ELR (cell line): Measurements from ENCODE around the gene SPATA6.
"Not testable (repeated sequence)": the region's sequence is repeated elsewhere in the genome, so short reads cannot be mapped to it uniquely, and the experiment has no call there.

ENCODE experiments used
- DNase-seq: peaks from one replicate; pipeline ENCODE4 v3.0.0-alpha.2; 2015; ENCODE audit warnings: low read depth

Gene SPATA6

DNA sequence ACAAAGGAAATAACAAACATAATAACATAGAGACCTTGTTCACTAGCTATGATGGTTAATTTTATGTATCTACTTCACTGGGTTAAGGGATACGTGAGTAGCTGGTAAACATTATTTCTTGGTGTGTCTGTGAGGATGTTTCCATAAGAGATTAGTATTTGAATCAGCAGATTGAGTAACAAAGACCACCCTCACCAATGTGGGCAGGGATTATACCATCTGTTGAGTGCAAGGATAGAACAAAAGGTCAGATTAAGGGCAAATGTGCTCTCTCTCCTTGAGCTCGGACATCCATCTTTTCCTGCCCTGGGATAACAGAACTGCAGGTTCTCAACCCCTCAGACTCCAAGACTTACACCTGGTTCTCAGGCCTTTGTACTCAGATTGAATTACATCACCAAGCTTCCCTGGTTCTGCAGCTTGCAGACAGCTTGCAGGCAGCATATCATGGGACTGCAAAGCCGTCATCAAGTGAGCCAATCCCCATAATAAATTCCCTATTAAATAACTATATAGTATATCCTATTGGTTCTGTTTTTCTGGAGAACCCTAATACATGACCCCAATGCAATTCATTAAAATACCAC lies 9.2 kb downstream of the SPATA6 start:
- DNase-seq = no peak

DNA sequence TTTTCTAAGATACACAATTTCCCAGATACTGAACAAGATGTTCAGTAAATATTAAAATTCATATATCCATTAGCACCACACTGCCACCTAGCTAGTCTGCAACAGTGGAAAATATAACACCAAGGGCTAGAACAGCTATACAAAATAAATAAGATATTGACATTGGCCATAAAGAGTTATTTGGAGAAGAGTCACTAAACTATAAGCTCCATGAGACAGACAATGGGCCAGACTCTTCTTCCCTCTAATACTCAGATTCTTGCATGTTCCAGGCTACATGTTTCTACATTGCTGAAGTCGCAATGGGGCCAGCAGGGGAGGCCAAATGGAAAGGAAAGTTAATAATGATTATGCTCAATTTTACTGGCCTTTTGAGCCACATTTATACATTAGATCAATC lies 21.5 kb downstream of the SPATA6 start:
- no peak for DNase-seq

DNA sequence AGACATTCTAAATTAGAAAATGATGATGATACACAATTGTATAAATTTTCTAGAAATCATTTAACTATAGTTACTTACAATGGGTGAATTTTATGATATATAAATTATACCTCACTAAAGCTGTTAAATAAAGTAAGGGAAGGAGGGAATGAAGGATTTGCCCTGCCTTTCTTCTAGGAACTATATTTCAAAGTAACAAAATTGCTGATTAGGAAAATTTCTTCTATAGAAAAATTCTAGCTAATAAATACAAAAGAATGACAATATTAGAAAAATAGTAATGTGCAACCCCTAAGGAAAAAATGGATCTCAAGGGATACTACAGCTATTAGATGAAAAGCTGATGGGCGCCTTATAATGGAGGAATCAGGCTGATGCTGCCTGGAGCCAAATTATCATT lies 23.1 kb downstream of the SPATA6 start:
- no peak for DNase-seq

DNA sequence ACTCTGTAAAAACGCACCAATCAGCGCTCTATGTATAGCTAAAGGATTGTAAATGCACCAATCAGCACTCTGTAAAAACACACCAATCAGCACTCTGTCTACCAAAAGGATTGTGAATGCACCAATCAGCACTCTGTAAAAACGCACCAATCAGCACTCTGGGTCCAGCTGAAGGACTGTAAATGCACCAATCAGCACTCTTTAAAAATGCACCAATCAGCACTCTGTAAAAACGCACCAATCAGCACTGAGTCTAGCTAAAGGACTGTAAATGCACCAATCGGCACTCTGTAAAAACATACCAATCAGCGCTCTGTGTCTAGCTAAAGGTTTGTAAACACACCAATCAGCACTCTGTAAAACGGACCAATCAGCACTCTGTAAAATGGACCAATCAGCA lies 27.8 kb downstream of the SPATA6 start:
- DNase-seq = not testable (repeated sequence)

DNA sequence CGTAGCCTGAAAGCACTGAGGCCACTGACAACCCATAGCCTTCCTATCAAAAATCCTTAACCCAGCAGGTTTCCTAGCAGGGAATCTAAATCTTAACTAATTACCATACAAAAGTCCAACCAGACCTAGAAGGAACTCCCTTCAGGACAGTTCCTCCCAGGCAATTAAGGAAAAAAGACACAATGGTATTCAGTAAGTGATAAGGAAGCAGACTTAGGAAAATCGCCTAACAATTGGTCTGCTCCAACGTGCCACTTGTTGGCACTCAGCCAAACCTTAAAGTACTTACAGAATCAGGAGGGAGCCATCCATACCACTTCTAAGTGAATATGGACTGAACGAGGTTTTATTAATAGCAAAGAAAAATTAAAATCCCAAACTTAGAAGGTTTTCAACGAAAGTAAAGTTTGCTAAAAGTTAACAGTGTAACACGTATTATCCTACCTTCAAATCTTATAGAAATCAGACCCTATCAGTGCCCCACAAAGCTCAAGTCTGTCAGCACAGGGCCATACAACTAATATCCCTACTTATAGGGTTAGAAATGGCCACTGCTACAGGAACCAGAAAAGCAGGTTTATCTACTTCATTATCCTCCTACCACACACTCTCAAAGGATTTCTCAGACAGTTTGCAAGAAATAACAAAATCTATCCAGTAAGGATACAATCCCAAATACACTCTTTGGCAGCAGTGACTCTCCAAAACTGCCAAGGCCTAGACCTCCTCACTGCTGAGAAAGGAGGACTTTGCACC lies 29.0 kb downstream of the SPATA6 start:
- DNase-seq = no peak

DNA sequence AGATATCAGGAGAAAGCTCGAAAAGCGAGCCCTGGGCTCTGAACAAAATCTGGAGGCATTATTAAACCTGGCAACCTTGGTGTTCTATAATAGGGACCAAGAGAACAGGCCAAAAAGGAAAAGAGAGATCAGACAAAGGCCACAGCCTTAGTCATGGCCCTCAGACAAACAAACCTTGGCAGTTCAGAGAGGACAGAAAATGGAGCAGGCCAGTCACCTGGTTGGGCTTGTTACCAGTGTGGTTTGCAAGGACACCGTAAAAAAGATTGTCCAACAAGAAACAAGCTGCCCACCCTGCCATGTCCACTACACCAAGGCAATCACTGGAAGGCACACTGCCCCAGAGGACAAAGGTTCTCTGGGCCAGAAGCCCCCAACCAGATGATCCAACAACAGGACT lies 31.2 kb downstream of the SPATA6 start:
- DNase-seq = not testable (repeated sequence)

DNA sequence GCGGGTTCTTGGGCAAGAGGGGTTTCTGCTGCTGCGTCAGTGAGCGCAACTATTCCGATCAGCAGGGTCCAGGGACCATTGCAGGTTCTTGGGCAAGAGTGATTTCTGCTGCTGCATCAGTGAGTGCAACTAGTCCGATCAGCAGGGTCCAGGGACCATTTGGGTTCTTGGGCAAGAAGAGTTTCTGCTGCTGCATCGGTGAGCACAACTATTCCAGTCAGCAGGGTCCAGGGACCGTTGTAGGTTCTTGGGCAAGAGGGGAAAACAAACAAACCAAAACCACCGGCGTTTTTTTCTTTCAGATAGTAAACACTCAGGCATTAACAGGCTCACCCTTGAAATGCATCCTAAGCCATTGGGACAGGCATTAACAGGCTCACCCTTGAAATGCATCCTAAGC lies 32.6 kb downstream of the SPATA6 start:
- DNase-seq = no peak

DNA sequence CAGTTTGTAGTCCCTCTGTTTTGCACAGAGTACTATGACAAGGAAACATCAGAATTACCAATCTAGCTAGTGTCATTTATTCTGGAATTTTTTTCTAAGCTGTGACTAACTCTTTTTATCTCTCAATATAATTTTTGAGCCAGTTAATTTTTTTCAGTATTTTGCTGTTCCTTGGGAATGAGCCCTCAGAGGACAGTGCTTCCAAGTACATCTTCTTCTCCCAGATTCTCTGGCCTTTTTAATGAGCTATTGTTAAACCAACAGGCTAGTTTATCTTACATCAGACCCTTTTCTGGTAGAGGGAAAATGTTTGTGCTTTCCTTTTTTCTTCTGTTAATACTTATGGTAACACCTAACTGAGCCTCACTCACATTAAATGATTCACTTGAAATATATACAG lies 34.6 kb downstream of the SPATA6 start:
- DNase-seq = not testable (repeated sequence)

DNA sequence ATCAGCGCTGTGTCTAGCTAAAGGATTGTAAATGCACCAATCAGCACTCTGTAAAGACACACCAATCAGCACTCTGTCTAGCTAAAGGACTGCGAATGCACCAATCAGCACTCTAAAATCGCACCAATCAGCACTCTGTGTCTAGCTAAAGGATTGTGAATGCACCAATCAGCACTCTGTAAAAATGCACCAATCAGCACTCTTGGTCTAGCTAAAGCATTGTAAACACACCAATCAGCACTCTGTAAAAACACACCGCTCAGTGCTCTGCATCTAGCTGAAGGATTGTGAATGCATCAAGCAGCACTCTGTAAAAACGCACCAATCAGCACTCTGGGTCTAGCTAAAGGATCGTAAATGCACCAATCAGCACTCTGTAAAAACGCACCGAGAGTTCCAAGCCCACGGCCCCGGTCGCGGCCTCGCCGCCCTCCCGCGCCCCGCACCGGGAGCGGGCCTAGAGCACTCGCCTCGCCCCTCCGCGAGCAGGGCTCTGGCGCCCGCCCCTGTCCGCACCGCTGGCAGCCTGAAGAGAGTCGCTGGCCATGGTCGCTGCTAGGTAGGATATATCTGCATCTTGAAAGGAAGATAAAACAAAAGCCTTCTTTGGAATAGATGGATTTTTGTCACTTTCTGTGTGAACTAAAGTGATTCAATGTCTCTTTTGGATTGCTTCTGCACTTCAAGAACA lies 36.5 kb downstream of the SPATA6 start:
- DNase-seq = not testable (repeated sequence)

DNA sequence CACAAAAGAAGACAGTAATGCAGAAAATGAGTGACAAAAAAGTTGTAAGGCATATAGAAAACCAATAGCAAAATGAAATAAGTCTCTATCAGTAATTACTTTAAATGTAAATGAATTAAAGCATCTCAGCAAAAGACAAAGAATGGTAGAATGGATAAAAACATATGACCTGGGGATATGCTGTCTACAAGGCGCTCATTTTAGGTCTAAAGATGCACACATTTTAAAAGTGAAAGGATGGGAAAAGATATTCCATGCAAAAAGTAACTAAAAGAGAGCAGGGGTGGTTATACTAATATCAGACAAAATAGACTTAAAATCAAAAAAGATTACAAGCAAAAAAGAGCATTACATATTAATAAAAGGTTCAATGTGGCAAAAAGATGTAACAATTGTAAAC lies 41.2 kb downstream of the SPATA6 start:
- DNase-seq = no peak

DNA sequence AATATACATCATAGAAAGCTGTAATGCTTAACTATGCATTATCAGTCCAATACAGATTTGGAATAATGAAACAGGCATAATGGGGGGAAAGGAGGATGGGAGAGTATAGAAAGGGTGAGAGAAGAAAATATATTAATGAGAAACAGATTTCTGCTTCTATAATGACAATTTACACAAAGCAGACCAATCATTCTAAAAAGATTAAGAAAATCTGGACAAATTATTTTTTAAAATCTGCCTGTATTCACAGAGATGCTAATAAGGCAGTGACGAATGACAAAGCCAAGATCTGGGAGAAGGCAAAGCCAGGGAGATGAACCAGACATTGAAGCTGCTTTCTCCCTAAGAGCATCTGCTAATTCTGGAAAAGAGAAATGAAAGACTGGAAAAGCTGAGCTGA lies 50.0 kb downstream of the SPATA6 start:
- DNase-seq = no peak

DNA sequence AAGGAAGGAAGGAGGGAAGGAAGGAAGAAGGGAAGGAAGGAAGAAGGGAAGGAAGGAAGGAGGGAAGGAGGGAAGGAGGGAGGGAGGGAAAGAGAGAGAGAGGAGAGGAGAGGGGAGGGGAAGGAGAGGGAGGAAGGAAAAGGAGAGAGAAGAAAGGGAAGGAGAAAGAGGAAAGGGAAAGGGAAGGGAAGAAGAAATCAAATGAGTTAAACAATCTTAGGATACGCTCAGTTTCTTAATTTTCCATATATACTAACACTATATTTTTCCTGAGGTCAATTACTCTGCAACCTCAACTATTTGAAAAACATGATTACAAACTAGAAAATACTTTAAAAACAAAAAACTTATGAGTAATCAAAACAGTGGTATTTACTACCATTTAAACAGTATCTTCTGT lies 53.3 kb downstream of the SPATA6 start:
- no peak for DNase-seq

DNA sequence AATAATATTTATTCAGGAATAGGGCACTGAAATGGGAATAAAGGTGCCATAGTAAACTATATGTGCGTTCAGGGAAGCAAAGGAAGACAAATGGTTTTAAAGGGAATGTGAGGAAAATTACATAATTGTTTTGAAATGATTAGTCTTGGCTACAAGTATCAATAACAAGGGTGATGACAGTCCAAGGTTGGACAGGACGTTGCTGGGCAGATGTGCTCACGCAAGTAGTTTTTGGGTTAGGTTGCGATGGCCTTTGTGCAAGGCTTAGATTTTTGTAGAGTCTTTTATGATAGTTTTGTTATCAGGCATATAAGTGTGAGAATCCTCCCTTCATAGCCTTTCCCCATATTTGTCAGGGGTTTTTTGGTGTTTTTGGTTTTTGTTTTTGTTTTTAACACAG lies 57.0 kb downstream of the SPATA6 start:
- DNase-seq = no peak

DNA sequence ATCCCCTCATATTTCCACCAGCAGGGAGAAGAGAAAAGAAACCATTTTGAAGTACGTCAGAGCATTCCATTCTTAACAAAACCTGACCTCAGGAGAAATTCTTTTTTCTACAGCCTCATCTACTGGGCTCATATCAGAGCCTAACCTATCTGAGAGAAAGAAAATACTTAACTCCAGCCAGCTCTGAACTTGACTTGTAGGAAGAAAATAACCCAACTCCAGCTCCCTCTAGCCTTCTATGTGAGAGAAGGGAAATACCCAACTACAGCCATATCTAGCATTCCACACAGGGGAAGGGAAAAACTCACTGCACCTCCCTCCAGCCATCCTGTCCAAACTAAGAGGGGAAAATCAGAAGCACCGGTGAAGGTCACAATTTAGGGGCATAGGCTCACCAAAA lies 57.7 kb downstream of the SPATA6 start:
- DNase-seq = no peak

DNA sequence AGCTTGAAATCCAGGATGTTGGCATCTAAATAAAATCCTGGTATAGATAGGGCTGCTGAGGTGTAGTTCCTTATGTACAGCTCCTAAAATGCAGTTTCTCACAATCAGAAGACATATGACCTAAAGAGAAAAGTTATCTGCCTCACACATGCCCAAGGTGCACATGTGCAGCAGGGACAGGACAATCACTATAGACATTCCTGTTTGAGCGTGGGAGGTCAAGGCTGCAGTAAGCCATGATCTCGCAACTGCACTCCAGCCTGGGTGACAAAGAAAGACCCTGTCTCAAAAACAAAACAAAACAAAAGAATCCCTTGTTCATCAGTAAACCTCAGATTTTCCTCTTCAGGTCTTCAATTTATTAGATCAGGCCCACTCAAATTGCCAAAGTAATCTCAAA lies 66.1 kb downstream of the SPATA6 start:
- no peak for DNase-seq

DNA sequence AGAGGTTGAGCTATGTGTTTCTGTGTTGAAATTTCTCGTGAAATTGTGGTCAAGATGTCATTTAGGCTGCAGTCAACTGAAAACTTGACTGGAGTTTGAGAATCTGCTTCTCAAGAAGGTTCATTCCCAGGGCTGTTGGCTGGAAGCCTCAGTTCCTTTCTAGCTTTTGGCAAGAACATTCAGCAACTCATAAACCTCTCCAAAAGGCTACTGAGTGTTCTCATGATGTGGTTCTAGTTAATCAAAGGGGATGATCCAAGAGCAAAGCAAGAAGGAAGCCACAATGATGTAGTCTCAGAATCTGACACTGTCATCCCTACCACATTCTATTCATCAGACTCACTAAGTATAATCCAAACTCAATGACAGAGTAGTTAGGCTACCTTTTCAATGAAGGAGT lies 66.6 kb downstream of the SPATA6 start:
- no peak for DNase-seq

DNA sequence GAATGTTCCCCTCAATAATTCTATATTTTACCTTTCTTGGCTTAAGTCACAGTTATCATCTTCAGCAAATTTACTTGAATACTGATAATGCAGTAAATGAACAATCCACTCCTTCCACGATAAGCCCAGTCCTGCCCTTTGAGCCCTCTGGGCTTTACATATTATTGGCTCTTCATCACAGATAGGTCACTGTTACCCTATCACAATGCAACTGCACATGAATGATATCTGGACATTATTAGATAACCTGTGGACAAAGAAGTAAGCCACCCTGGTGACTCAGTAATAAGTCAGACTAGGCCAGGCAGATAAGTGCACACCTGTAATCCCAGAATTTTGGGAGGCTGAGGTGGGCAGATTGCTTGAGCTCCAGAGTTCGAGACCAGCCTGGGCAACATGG lies 69.4 kb downstream of the SPATA6 start:
- no peak for DNase-seq

DNA sequence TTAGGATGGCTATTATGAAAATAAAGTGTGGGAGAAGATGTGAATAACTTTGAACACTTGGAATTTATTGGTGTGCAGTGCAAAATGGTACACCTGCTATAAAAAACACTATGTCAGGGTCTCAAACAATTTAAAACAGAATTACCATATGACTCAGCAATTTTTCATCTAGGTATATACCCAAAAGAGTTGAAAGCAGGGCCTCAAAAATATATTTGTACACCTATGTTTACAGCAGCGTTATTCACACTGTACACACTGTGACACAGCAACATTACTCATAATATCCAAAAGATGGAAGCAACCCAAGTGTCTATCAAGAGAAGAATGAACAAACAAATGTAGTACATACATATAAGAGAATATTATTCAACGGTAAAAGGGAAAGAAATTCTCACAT lies 75.8 kb downstream of the SPATA6 start:
- DNase-seq = no peak

DNA sequence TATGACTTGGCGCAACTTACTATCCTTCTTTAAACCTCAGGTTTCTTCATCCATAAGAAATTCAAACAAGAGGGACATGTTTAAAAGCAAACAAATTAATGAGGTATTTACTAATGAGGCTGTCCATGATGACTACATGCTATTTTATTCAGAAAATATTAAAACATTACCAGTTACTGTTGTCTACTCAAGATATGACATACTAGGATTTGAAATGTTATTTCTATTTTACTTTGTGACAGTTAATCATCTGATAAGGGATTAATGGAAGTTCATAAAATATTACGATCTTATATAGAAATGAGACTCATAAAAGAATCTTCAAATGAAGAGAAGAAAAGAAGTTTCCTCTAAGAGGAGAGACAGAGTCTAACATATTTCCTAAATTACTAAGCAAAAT lies 80.1 kb downstream of the SPATA6 start:
- no peak for DNase-seq

DNA sequence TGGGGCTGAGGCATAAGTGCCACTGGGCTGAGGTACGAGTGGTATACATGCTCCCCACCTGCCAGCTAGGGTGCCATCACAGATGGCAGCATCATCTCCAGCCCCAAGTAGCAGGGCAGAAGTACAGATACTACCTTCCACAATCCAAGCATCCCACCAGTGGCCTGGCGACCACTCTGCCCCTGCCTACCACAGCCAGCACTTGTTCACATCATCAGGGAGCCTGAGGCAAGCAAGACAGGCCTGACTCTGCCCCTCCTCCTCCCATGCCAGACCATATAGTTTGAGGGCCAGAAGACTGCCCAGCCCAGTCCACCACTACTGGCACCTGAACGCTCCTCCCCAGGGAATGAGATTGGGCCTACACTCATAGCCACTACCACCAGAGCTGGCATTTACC lies 84.6 kb downstream of the SPATA6 start:
- no peak for DNase-seq

DNA sequence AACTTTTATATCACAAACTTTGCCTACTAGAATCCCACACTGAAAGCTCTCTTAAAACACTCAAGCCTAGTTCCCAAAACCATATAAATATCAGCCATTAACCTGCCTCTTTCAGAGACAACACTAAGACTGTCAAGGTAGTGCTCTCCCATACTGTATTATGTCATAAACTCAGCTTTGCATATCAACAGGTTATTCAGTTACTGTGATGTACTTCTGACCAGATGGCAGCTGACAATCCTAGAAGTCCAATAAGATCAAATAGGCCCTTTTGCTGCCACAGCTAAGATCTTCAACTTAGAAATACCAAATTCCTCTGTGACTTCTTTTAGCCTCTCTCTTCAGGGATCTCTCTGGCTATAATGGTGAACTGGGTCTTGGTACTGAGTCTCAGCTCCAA lies 97.2 kb downstream of the SPATA6 start:
- no peak for DNase-seq

DNA sequence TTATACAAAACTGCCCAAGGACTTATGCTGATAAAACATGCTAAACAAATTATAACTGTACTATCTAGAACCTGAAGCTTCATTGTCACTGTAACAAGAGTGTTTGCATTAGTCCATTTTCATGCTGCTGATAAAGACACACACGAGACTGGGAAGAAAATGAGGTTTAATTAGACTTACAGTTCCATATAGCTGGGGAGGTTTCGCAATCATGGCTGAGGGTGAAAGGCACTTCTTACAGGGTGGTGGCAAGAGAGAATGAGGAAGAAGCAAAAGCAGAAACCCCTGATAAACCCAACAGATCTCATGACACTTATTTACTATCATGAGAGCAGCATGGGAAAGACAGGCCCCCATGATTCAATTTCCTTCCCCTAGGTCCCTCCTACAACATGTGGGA lies 100.4 kb downstream of the SPATA6 start:
- no peak for DNase-seq

DNA sequence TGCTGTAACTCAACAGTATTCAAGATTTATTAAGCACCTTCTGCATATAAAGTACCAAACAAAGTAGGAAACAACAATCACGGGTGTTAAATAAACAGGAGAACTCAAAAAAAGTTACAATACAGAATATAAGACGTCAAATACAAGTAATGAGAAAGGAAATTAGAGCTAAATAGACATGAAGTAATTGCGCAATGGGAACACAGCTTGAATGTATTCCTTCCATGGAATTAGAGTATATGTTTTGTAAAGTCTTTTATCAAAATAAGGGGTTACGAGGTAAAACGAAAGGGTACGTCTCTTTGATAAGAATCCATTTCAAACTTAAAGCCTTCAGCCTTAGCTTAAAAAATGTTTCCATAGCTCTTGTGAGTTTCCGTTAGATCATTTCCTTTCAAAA lies 109.1 kb downstream of the SPATA6 start:
- no peak for DNase-seq

DNA sequence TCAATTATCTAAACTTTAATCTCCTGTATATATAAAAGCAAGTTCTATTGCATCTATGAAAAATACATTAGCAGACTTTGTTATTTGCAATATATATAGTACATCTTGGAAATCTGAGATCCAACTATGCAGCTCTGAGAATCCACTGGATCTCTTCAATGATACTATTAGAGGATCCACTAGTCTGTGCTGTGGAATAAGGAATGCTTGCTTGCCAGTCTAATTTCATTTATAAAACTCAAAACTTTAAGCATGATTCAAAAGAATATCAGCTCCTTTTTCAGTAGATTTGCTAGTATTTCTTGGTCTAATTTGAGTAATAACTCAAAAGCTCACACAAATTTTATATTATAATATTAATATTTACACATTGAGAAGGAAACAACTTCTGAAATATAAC lies 115.1 kb downstream of the SPATA6 start:
- DNase-seq = no peak
